SK-N-SH (cell line): Measurements from ENCODE around the gene CASP9.

ENCODE experiments used
- CHD2 ChIP-seq: fragments of 150-350 bp; IDR thresholded peaks from 2 replicates; pipeline ENCODE4 v1.6.1; 2018; ENCODE audit warnings: low read length; ENCODE audit not compliant: partially characterized antibody
- POLR2AphosphoS5 ChIP-seq: IDR thresholded peaks from 2 replicates; pipeline ENCODE4 v1.6.1; 2012; ENCODE audit warnings: low read depth, low read length
- RAD21 ChIP-seq: IDR thresholded peaks from 2 replicates; pipeline ENCODE4 v1.6.1; 2012; ENCODE audit warnings: mild to moderate bottlenecking, low read length
- RCOR1 ChIP-seq: fragments of 150-350 bp; IDR thresholded peaks from 2 replicates; pipeline ENCODE4 v1.6.1; 2017; ENCODE audit warnings: antibody characterized with exemption, low read length
- RFX5 ChIP-seq: IDR thresholded peaks from 2 replicates; pipeline ENCODE4 v1.6.1; 2012; ENCODE audit warnings: mild to moderate bottlenecking, improper control_type of control experiment, low read length
- TF ChIP-seq, protein P1 (sequence below): fragments of 200-600 bp; sonication (generic); IDR thresholded peaks from 2 replicates; pipeline ENCODE4 v1.6.1; 2017; ENCODE audit warnings: antibody characterized with exemption, mild to moderate bottlenecking, moderate library complexity
- TF ChIP-seq, protein P2 (sequence below): fragments of 150-350 bp; IDR thresholded peaks from 2 replicates; pipeline ENCODE4 v1.6.1; 2017; ENCODE audit warnings: antibody characterized with exemption, low read length, low read depth, borderline replicate concordance

DNA sequence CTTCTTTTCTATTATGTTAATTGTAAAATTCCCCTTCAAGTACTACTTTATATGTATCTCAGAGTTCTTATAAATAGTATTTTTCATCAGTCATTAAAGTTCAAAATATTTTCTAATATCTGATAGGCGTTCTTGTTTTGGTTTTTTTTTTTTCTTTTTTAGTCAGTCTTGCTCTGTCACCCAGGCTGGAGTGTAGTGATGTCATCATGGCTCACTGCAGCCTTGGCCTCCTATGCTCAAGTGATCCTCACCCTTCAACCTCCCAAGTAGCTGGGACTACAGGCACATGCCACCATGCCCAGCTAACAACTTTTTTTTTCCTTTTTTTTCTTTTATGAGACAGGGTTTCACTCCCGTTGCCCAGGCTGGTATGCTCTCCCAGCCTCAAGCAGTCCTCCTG lies 33.6 kb upstream of the CASP9 start:
- TF ChIP-seq, protein P1, sequence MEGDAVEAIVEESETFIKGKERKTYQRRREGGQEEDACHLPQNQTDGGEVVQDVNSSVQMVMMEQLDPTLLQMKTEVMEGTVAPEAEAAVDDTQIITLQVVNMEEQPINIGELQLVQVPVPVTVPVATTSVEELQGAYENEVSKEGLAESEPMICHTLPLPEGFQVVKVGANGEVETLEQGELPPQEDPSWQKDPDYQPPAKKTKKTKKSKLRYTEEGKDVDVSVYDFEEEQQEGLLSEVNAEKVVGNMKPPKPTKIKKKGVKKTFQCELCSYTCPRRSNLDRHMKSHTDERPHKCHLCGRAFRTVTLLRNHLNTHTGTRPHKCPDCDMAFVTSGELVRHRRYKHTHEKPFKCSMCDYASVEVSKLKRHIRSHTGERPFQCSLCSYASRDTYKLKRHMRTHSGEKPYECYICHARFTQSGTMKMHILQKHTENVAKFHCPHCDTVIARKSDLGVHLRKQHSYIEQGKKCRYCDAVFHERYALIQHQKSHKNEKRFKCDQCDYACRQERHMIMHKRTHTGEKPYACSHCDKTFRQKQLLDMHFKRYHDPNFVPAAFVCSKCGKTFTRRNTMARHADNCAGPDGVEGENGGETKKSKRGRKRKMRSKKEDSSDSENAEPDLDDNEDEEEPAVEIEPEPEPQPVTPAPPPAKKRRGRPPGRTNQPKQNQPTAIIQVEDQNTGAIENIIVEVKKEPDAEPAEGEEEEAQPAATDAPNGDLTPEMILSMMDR, result no peak
- TF ChIP-seq CHD2, result no peak
- no peak for TF ChIP-seq RAD21
- no peak for TF ChIP-seq RFX5
- TF ChIP-seq RCOR1, result no peak
- no peak for TF ChIP-seq POLR2AphosphoS5
- TF ChIP-seq, protein P2, sequence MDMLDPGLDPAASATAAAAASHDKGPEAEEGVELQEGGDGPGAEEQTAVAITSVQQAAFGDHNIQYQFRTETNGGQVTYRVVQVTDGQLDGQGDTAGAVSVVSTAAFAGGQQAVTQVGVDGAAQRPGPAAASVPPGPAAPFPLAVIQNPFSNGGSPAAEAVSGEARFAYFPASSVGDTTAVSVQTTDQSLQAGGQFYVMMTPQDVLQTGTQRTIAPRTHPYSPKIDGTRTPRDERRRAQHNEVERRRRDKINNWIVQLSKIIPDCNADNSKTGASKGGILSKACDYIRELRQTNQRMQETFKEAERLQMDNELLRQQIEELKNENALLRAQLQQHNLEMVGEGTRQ, result no peak
